Type B pancreatic cell (in vitro differentiated cells): Measurements from ENCODE around the gene TMEM114. TPM values are rescaled to one million over a fixed set of nuclear protein-coding genes. Genes with fewer than 3 reads are reported as not detected.

Experiments
- DNase-seq: peaks from one replicate; pipeline ENCODE4 v3.0.0; 2021; ENCODE audit warnings: mixed read lengths; ENCODE audit not compliant: unreplicated experiment; ENCODE audit errors: extremely low spot score
- H3K27ac Mint-ChIP-seq: 2 replicates; pipeline ENCODE4 v1.8.0; 2021; ENCODE audit warnings: mild to moderate bottlenecking, mixed read lengths
- H3K27me3 Mint-ChIP-seq: 2 replicates; pipeline ENCODE4 v1.8.0; 2021; ENCODE audit warnings: mixed read lengths
- H3K36me3 Mint-ChIP-seq: 2 replicates; pipeline ENCODE4 v1.8.0; 2021; ENCODE audit warnings: mixed read lengths
- H3K4me1 Mint-ChIP-seq: one replicate; pipeline ENCODE4 v1.8.0; 2021; ENCODE audit warnings: mixed read lengths; ENCODE audit not compliant: unreplicated experiment
- H3K4me3 Mint-ChIP-seq: 2 replicates; pipeline ENCODE4 v1.8.0; 2021; ENCODE audit warnings: mild to moderate bottlenecking, mixed read lengths
- H3K9me3 Mint-ChIP-seq: 2 replicates; pipeline ENCODE4 v1.8.0; 2021; ENCODE audit warnings: mixed read lengths
- long read RNA-seq: library from polyadenylated mRNA; unstranded; transcript quantifications from one replicate; pipeline ENCODE4 v2.0.0, GENCODE V29; 2020
- total RNA-seq: library from RNA; stranded (reverse); gene quantifications from 2 replicates; pipeline ENCODE4 v1.2.1, GENCODE V29; 2021; ENCODE audit warnings: low replicate concordance
- TF ChIP-seq, protein P1 (sequence below): fragments of 200-600 bp; sonication (generic); conservative IDR thresholded peaks from 2 replicates; pipeline ENCODE4 v1.5.0; 2021; ENCODE audit warnings: antibody characterized with exemption, mild to moderate bottlenecking

Gene TMEM114
- total RNA-seq, result 0.50 TPM in 1 of 2 replicates, not detected in the other
- long read RNA-seq, result 0 reads

DNA sequence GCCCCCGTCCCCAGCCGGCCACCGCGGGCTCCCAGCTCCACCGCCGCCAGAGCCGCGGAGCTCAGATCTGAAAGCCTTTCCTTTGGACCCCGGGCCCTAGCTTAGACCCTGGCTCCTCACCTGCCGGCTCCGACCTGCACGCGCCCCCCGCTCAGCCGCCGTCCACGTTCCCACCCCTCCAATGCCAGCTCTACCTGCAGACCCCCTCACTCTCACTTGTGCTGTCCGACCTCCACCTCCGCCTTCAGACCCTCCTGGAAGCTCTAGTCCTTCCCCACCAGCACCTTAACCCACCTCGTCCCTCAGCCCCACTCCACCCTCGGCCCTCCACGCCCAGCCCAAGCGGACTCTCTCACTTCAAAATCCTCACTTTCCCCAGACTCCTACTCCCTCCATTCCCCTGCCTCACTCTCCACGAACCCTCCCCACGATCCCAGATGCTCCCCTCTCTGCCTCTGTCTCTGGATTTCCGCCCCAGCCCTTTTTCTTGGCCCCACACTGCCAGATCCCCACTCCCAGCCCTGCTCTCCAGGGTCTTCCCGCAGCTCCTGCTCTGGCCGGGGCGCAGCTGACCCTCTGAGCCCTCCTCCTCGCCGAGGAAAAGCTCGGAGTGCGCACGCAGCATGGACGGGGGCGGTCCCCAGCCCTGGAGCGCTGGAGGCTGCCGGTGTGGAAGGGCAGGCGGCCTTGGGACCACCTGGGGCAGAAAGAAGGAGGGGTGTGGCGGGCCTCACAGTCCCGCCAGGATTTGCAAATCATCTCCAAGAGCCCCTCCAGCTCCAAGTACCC is at the start of gene TMEM114:
Gene TMEM114 (minus strand): TSS at position 612 of the 789 bp plus-strand sequence. CDS start 673 bp downstream, outside the sequence.
- Mint-ChIP-seq H3K4me1 (no peaks in the 10 kb centered on the region), H3K36me3 (no peaks in the 10 kb centered on the region), H3K4me3 (peak within 1 kb of the TSS; percentile 83), H3K9me3 (no peaks in the 10 kb centered on the region), H3K27me3 (peaks cover 47% of the 10 kb centered on the region), H3K27ac (no peak within 1 kb of the TSS)
- DNase-seq, result no peak
- TF ChIP-seq, protein P1, sequence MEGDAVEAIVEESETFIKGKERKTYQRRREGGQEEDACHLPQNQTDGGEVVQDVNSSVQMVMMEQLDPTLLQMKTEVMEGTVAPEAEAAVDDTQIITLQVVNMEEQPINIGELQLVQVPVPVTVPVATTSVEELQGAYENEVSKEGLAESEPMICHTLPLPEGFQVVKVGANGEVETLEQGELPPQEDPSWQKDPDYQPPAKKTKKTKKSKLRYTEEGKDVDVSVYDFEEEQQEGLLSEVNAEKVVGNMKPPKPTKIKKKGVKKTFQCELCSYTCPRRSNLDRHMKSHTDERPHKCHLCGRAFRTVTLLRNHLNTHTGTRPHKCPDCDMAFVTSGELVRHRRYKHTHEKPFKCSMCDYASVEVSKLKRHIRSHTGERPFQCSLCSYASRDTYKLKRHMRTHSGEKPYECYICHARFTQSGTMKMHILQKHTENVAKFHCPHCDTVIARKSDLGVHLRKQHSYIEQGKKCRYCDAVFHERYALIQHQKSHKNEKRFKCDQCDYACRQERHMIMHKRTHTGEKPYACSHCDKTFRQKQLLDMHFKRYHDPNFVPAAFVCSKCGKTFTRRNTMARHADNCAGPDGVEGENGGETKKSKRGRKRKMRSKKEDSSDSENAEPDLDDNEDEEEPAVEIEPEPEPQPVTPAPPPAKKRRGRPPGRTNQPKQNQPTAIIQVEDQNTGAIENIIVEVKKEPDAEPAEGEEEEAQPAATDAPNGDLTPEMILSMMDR, result no peak

DNA sequence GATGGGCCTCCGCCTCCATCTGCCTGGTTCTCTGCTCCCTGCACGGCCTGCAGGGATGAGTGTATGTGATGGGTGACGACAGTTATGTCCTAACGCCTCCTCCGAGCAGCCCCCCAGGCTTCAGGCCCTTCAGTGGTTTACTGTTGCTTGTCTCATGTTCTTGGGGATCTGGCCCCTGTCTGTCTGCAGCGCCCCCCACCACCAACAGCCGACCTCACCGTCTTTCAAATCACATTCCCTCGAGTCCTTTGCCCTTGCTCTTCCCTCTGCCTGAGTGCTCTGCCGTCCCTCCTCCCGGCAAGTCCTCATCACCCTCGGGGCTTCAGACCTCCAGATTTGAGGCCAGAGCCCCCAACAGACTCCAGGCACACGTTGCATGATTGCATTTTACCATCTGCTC is 49.4 kb upstream of the TMEM114 start:
- no peak overlapping the region for H3K27ac Mint-ChIP-seq

GRCh38 chr16:8634991-8635736 is 44.9 kb upstream of the TMEM114 start:
- Mint-ChIP-seq H3K4me1 (no peaks in the 10 kb centered on the region), H3K27ac (no peak overlapping the region), H3K27me3 (no peaks in the 10 kb centered on the region), H3K4me3 (no peak overlapping the region), H3K36me3 (peaks cover 9% of the 10 kb centered on the region), H3K9me3 (no peaks in the 10 kb centered on the region)
- TF ChIP-seq, protein P1, result peak; percentile 78
- DNase-seq, result no peak

More for the DNA sequence above, 49.4 kb upstream of the TMEM114 start:
- Mint-ChIP-seq H3K4me1 (no peaks in the 10 kb centered on the region), H3K27me3 (no peaks in the 10 kb centered on the region), H3K36me3 (peaks cover 28% of the 10 kb centered on the region), H3K9me3 (no peaks in the 10 kb centered on the region), H3K4me3 (no peak overlapping the region)
- TF ChIP-seq, protein P1, result no peak
- no peak for DNase-seq

DNA sequence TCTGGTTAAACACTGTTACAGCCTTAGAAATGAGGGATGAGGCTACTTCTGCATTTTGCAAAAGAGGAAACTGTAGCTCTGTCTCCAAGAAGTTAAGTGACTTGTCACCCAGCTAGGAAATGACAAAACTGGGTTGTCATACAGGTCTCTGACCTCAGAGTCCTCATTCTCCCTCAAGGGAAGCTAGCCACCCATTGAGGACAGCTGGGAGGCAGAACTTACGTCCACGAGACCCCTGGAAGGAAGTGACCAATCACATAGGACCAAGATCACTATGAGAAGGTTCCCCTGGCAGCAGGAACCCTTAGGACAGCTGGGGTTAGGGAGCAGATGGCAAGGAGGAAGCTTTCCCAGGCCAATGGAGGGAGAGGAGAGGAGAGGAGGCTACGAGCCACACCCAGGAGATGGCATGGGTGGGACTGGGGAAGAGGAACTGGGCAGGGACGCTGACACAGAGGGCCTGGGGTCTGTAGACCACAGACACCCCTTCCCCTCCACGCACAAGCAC is 42.4 kb upstream of the TMEM114 start:
- DNase-seq, result no peak
- Mint-ChIP-seq H3K27me3 (no peaks in the 10 kb centered on the region), H3K4me1 (no peaks in the 10 kb centered on the region), H3K9me3 (no peaks in the 10 kb centered on the region), H3K36me3 (peaks cover 18% of the 10 kb centered on the region), H3K4me3 (no peak overlapping the region), H3K27ac (no peak overlapping the region)
- TF ChIP-seq, protein P1, result no peak

- TF ChIP-seq, protein P1, result no peak
- Mint-ChIP-seq H3K27ac (no peak overlapping the region), H3K4me3 (no peak overlapping the region), H3K27me3 (no peaks in the 10 kb centered on the region), H3K9me3 (no peaks in the 10 kb centered on the region), H3K4me1 (no peaks in the 10 kb centered on the region), H3K36me3 (peaks cover 24% of the 10 kb centered on the region)
- no peak for DNase-seq
Observed at GRCh38 chr16:8631818-8632465, 41.6 kb upstream of the TMEM114 start.
